OCI-M1 (cell line): ENCODE results near the gene TMEM252.

Source experiments
- DNase-seq: peaks from one replicate; lab custom pipeline; 2025; lab: John Stamatoyannopoulos, UW

Gene TMEM252

GRCh38 chr9:68540712-68541535 is at the start of gene TMEM252:
TSS of gene TMEM252 (minus strand) at chr9:68540883. CDS start at chr9:68540814, 69 bp downstream.
- DNase-seq, result no peak

- DNase-seq, result peak; percentile 32
Observed at GRCh38 chr9:68585034-68585761, 44.5 kb upstream of the TMEM252 start.

- DNase-seq, result peak; percentile 94
Observed at GRCh38 chr9:68584189-68585033, 43.7 kb upstream of the TMEM252 start.

- no peak for DNase-seq
Observed at GRCh38 chr9:68581696-68582095, 41.0 kb upstream of the TMEM252 start.

- DNase-seq, result no peak
Observed at GRCh38 chr9:68577774-68578591, 37.3 kb upstream of the TMEM252 start.

- no peak for DNase-seq
Observed at GRCh38 chr9:68575817-68576216, 35.1 kb upstream of the TMEM252 start.

- peak; percentile 18 for DNase-seq
Observed at GRCh38 chr9:68574150-68574549, 33.5 kb upstream of the TMEM252 start.

GRCh38 chr9:68567565-68567964 is 26.9 kb upstream of the TMEM252 start:
- DNase-seq, result no peak

GRCh38 chr9:68562461-68562860 is 21.8 kb upstream of the TMEM252 start:
- DNase-seq, result no peak

GRCh38 chr9:68560071-68560844 is 19.6 kb upstream of the TMEM252 start:
- DNase-seq, result peak; percentile 80

- no peak for DNase-seq
Observed at GRCh38 chr9:68558545-68558944, 17.9 kb upstream of the TMEM252 start.

- no peak for DNase-seq
Observed at GRCh38 chr9:68555437-68556150, 14.9 kb upstream of the TMEM252 start.

- peak; percentile 32 for DNase-seq
Observed at GRCh38 chr9:68552700-68553476, 12.2 kb upstream of the TMEM252 start.

- DNase-seq, result no peak
Observed at GRCh38 chr9:68551191-68551590, 10.5 kb upstream of the TMEM252 start.

- DNase-seq, result no peak
Observed at GRCh38 chr9:68548241-68548640, 7.6 kb upstream of the TMEM252 start.

- DNase-seq, result no peak
Observed at GRCh38 chr9:68547417-68547816, 6.7 kb upstream of the TMEM252 start.

- peak; percentile 43 for DNase-seq
Observed at GRCh38 chr9:68546596-68547390, 6.1 kb upstream of the TMEM252 start.

- no peak for DNase-seq
Observed at GRCh38 chr9:68545033-68545705, 4.5 kb upstream of the TMEM252 start.
